HCT116 (cell line): ENCODE data around the gene WDR26. TPM values are rescaled to one million over a fixed set of nuclear protein-coding genes. Genes with fewer than 3 reads are reported as not detected.

Source experiments
- ATAC-seq: fragments of 200-7000 bp; cut with Tn5 transposase; 2 replicates; pipeline ENCODE4 v1.9.1; 2020; ENCODE audit warnings: mild to moderate bottlenecking, moderate library complexity
- BruUV-seq: library from RNA; stranded (reverse); fragments of 400-500 nt; replicated peaks from 2 replicates; lab custom pipeline; 2021; lab: Mats Ljungman, UMichigan
- CTCF ChIA-PET: fragments of 300-600 bp; sonication (Branson Sonifier 250); formaldehyde crosslinking; loops from one replicate; lab custom pipeline; 2021; ENCODE audit warnings: antibody characterized with exemption; lab: Charles Lee
- POLR2A ChIA-PET: fragments of 300-600, 350-600 bp; sonication (Branson Sonifier 250); formaldehyde crosslinking; loops from one replicate; lab custom pipeline; 2021; ENCODE audit warnings: antibody characterized with exemption; lab: Charles Lee
- RAD21 ChIA-PET, 2 experiments: fragments of 300-600 bp; sonication (Branson Sonifier 250); formaldehyde crosslinking; loops; one replicate each; lab custom pipeline; 2023; ENCODE audit warnings: low total read pairs in 2 of 2; ENCODE audit not compliant: uncharacterized antibody in 2 of 2, unreplicated experiment in 2 of 2, low non-redundant PET in 1 of 2; lab: Charles Lee
- DNase-seq: peaks from one replicate; pipeline ENCODE4 v3.0.0-alpha.2; 2010; ENCODE audit warnings: low read depth, low spot score
- H2AFZ ChIP-seq: fragments of 200-600 bp; shearing (Covaris generic), sonication (generic); 2 replicates; pipeline ENCODE4 v1.6.1; 2017; ENCODE audit warnings: low read depth, mixed run types, mixed read lengths, antibody characterized with exemption, low read length; ENCODE audit not compliant: poor library complexity, severe bottlenecking
- H3K27ac ChIP-seq: 2 replicates; pipeline ENCODE4 v1.5.1; 2012; ENCODE audit warnings: low read depth, low read length
- H3K27me3 ChIP-seq: fragments of 200-600 bp; sonication (generic); 2 replicates; pipeline ENCODE4 v1.6.1; 2016; ENCODE audit warnings: mixed run types, low read length, mixed read lengths; ENCODE audit not compliant: insufficient read depth
- H3K36me3 ChIP-seq, 2 experiments: fragments of 200-500 bp in 1 of 2; fragments of 200-600 bp in 1 of 2; sonication (Bioruptor generic) in 1 of 2; sonication (generic) in 1 of 2; 2 replicates each; pipeline versions ENCODE4 v1.5.1 to v1.6.1; 2014 to 2016; ENCODE audit warnings: low read length in 2 of 2, inconsistent platforms in 1 of 2, mixed read lengths in 1 of 2, mixed run types in 1 of 2; ENCODE audit not compliant: insufficient read depth in 2 of 2, control insufficient read depth in 1 of 2
- H3K4me1 ChIP-seq, 2 experiments: fragments of 200-600 bp in 1 of 2; sonication (generic) in 1 of 2; 2 replicates each; pipeline versions ENCODE4 v1.5.1 to v1.6.1; 2012 to 2017; ENCODE audit warnings: low read length in 2 of 2, inconsistent platforms in 1 of 2, mild to moderate bottlenecking in 1 of 2, mixed read lengths in 1 of 2, mixed run types in 1 of 2, moderate library complexity in 1 of 2; ENCODE audit not compliant: insufficient read depth in 2 of 2, control insufficient read depth in 1 of 2
- H3K4me2 ChIP-seq: fragments of 200-600 bp; sonication (generic); 2 replicates; pipeline ENCODE4 v1.6.1; 2017; ENCODE audit warnings: mixed run types, low read length, mixed read lengths
- H3K4me3 ChIP-seq, 2 experiments: fragments of 200-600 bp in 1 of 2; sonication (generic) in 1 of 2; replicated peaks in 1 of 2; 2 replicates each; pipeline ENCODE4 v1.5.1; 2011 to 2016; ENCODE audit warnings: low read length in 2 of 2, control low read depth in 1 of 2, low read depth in 1 of 2, mild to moderate bottlenecking in 1 of 2, mixed read lengths in 1 of 2, mixed run types in 1 of 2
- H3K79me2 ChIP-seq: fragments of 200-600 bp; sonication (generic); 2 replicates; pipeline ENCODE4 v1.6.1; 2017; ENCODE audit warnings: mild to moderate bottlenecking, mixed run types, low read length, moderate library complexity, mixed read lengths; ENCODE audit not compliant: insufficient read depth
- H3K9ac ChIP-seq: fragments of 200-600 bp; sonication (generic); 2 replicates; pipeline ENCODE4 v1.6.1; 2016; ENCODE audit warnings: low read length, mixed read lengths
- H3K9me2 ChIP-seq: fragments of 200-600 bp; sonication (generic), shearing (Covaris generic); 2 replicates; pipeline ENCODE4 v1.6.1; 2017; ENCODE audit warnings: mixed run types, mild to moderate bottlenecking, moderate library complexity; ENCODE audit not compliant: insufficient read depth
- H3K9me3 ChIP-seq, 2 experiments: fragments of 200-500 bp in 1 of 2; fragments of 200-600 bp in 1 of 2; sonication (Bioruptor generic) in 1 of 2; sonication (generic) in 1 of 2; 2 replicates each; pipeline ENCODE4 v1.6.1; 2014 to 2017; ENCODE audit warnings: low read length in 2 of 2, mixed read lengths in 2 of 2, inconsistent platforms in 1 of 2, low read depth in 1 of 2, mild to moderate bottlenecking in 1 of 2, mixed run types in 1 of 2, moderate library complexity in 1 of 2; ENCODE audit not compliant: control insufficient read depth in 1 of 2, insufficient read depth in 1 of 2
- H4K20me1 ChIP-seq: fragments of 200-600 bp; sonication (generic), shearing (Covaris generic); 2 replicates; pipeline ENCODE4 v1.6.1; 2017; ENCODE audit warnings: mixed run types, mild to moderate bottlenecking, moderate library complexity; ENCODE audit not compliant: insufficient read depth
- CEBPB ChIP-seq: IDR thresholded peaks from 2 replicates; pipeline ENCODE4 v1.6.1; 2012; ENCODE audit warnings: low read depth
- EGR1 ChIP-seq: IDR thresholded peaks from 2 replicates; pipeline ENCODE4 v1.6.1; 2012; ENCODE audit warnings: low read depth
- EZH2phosphoT487 ChIP-seq: fragments of 200-600 bp; IDR thresholded peaks from 2 replicates; pipeline ENCODE4 v1.6.1; 2018; ENCODE audit warnings: antibody characterized with exemption, borderline replicate concordance
- FOSL1 ChIP-seq: IDR thresholded peaks from 2 replicates; pipeline ENCODE4 v1.6.1; 2012; ENCODE audit warnings: low read depth
- JUND ChIP-seq: IDR thresholded peaks from 2 replicates; pipeline ENCODE4 v1.6.1; 2012
- RAD21 ChIP-seq: IDR thresholded peaks from 2 replicates; pipeline ENCODE4 v1.6.1; 2012; ENCODE audit warnings: low read depth, mild to moderate bottlenecking
- SIN3A ChIP-seq: IDR thresholded peaks from 2 replicates; pipeline ENCODE4 v1.6.1; 2012; ENCODE audit warnings: low read depth
- SRF ChIP-seq: IDR thresholded peaks from 2 replicates; pipeline ENCODE4 v1.6.1; 2012; ENCODE audit warnings: low read depth
- ZFX ChIP-seq: fragments of 450-650 bp; IDR thresholded peaks from 2 replicates; pipeline ENCODE4 v1.6.1; 2017
- ZNF274 ChIP-seq: fragments of 200-500 bp; sonication (Bioruptor generic); IDR thresholded peaks from 2 replicates; pipeline ENCODE4 v1.6.1; 2014; ENCODE audit warnings: mild to moderate bottlenecking, low read depth, low read length, inconsistent platforms
- intact Hi-C: fragments of 100-400 bp; cut with micrococcal nuclease; formaldehyde crosslinking; loops from 2 replicates; pipeline ENCODE4 v1.10.0; 2022
- total RNA-seq: library from RNA; stranded (reverse); gene quantifications from one replicate; pipeline ENCODE4 v1.2.1, GENCODE V29; 2021; ENCODE audit not compliant: unreplicated experiment
- TF ChIP-seq, protein P1 (sequence below): IDR thresholded peaks from 2 replicates; pipeline ENCODE4 v1.6.1; 2011; ENCODE audit warnings: mild to moderate bottlenecking, low read length, moderate library complexity; ENCODE audit not compliant: insufficient replicate concordance; ENCODE audit errors: extremely low read depth
- TF ChIP-seq, protein P2 (sequence below), 3 experiments: fragments of 200-600 bp in 1 of 3; sonication (generic) in 1 of 3; IDR thresholded peaks in 2 of 3; conservative IDR thresholded peaks in 1 of 3; 2 replicates each; pipeline ENCODE4 v1.5.1; 2012 to 2017; ENCODE audit warnings: low read depth in 2 of 3, low read length in 2 of 3, antibody characterized with exemption in 1 of 3, borderline replicate concordance in 1 of 3, control low read depth in 1 of 3, mild to moderate bottlenecking in 1 of 3, mixed read lengths in 1 of 3, mixed run types in 1 of 3, moderate library complexity in 1 of 3; ENCODE audit not compliant: insufficient read depth in 1 of 3

WDR26 gene
- total RNA-seq, 1 experiment from 2014 or later: 57.2 TPM

DNA sequence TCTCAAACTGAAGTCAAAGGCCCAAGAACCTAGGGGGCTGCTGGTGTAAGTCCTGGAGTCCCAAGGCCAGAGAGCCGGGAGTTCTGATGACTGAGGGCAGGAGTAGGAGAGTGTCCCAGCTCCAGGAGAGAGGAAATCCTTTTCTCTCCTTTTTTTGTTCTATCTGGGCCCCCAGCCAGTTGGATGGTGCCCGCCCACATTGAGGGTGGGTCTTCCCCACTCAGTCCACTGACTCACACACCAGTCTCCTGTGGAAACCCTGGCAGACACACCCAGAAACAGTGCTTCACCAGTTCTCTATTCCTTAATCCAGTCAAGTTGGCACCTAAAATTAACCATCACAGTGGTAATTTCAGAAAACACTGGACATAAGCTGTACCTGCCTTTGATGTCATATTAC is 12.7 kb upstream of the WDR26 start:
- CTCF ChIA-PET: interaction anchor here (1.8 kb wide), 1 partner anchor 10 kb away, joined by 3 read pairs; no protein-coding TSS in a partner anchor
- no peaks in the 10 kb centered on the region for H3K79me2 ChIP-seq
- no peak overlapping the region for H3K4me3 ChIP-seq
- peak overlapping the region; percentile 23; the same call in 1 of the 2 replicates for H3K4me2 ChIP-seq
- no peaks in the 10 kb centered on the region for H3K36me3 ChIP-seq
- TF ChIP-seq, protein P1, sequence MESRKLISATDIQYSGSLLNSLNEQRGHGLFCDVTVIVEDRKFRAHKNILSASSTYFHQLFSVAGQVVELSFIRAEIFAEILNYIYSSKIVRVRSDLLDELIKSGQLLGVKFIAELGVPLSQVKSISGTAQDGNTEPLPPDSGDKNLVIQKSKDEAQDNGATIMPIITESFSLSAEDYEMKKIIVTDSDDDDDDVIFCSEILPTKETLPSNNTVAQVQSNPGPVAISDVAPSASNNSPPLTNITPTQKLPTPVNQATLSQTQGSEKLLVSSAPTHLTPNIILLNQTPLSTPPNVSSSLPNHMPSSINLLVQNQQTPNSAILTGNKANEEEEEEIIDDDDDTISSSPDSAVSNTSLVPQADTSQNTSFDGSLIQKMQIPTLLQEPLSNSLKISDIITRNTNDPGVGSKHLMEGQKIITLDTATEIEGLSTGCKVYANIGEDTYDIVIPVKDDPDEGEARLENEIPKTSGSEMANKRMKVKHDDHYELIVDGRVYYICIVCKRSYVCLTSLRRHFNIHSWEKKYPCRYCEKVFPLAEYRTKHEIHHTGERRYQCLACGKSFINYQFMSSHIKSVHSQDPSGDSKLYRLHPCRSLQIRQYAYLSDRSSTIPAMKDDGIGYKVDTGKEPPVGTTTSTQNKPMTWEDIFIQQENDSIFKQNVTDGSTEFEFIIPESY: no peak
- TF ChIP-seq, protein P2, sequence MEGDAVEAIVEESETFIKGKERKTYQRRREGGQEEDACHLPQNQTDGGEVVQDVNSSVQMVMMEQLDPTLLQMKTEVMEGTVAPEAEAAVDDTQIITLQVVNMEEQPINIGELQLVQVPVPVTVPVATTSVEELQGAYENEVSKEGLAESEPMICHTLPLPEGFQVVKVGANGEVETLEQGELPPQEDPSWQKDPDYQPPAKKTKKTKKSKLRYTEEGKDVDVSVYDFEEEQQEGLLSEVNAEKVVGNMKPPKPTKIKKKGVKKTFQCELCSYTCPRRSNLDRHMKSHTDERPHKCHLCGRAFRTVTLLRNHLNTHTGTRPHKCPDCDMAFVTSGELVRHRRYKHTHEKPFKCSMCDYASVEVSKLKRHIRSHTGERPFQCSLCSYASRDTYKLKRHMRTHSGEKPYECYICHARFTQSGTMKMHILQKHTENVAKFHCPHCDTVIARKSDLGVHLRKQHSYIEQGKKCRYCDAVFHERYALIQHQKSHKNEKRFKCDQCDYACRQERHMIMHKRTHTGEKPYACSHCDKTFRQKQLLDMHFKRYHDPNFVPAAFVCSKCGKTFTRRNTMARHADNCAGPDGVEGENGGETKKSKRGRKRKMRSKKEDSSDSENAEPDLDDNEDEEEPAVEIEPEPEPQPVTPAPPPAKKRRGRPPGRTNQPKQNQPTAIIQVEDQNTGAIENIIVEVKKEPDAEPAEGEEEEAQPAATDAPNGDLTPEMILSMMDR (IDR thresholded peaks at IDR 0.05 in 2 of 3, conservative IDR thresholded peaks at IDR 0.05 in 1 of 3; ENCODE audit: borderline replicate concordance in 1 of 3, insufficient read depth in 1 of 3, low read depth in 2 of 3, low read length in 2 of 3): no peak
- no peak for TF ChIP-seq EGR1
- TF ChIP-seq FOSL1: no peak
- no peak for TF ChIP-seq RAD21
- no peak for TF ChIP-seq ZFX
- TF ChIP-seq EZH2phosphoT487: no peak
- no peak for TF ChIP-seq SRF
- no peak for TF ChIP-seq SIN3A
- no peak for TF ChIP-seq CEBPB
- TF ChIP-seq ZNF274: no peak
- no peak for TF ChIP-seq JUND
- ATAC-seq: no peak
- peaks cover 6 to 13% of the 10 kb centered on the region in 2 experiments; a peak in 2 of 4 replicates for H3K4me1 ChIP-seq
- POLR2A ChIA-PET: no interaction called here
- H2AFZ ChIP-seq: no peak overlapping the region
- no peak for DNase-seq
- no TSS peak for BruUV-seq
- H3K9me2 ChIP-seq: no peaks in the 10 kb centered on the region
- H3K27ac ChIP-seq: no peak overlapping the region
- H3K9ac ChIP-seq: no peak overlapping the region
- intact Hi-C loops: no loop called here
- H3K9me3 ChIP-seq: no peaks in the 10 kb centered on the region
- H3K27me3 ChIP-seq: no peaks in the 10 kb centered on the region
- H4K20me1 ChIP-seq: no peaks in the 10 kb centered on the region
- RAD21 ChIA-PET: no interaction called here
